VCaP (cell line): ENCODE results near the gene DOCK10.

ENCODE experiments used
- H3K27ac ChIP-seq: fragments of 450-650 bp; 2 replicates; pipeline ENCODE4 v1.5.1; 2017
- CTCF ChIP-seq: fragments of 450-650 bp; conservative IDR thresholded peaks from 2 replicates; pipeline ENCODE4 v1.5.1; 2017; ENCODE audit warnings: mild to moderate bottlenecking, moderate library complexity

The DOCK10 gene

GRCh38 chr2:224875153-224875552 is 167.1 kb downstream of the DOCK10 start:
- TF ChIP-seq CTCF, result no peak

DNA sequence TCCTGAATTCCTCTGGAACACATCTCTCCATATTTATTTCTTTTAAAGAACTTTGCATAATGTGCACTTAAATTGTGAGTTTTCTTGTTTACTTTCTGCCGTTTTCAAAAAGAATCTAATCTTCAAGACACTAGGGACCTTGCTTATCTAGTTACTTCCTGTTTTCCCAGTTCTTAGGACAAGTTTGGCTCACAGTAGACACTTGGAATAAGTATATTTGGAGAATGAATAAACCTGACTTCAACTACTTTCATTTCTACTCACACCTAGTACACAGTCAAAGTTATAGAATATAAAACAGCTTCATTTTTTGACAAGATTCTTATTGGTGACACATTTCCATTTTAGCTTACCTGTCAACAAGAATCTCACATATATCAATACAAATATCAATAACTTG is 170.5 kb downstream of the DOCK10 start:
- no peak for TF ChIP-seq CTCF
- H3K27ac ChIP-seq, result no peak overlapping the region

More at GRCh38 chr2:224875153-224875552, 167.1 kb downstream of the DOCK10 start:
- H3K27ac ChIP-seq, result no peak overlapping the region

GRCh38 chr2:224870341-224870740 is 171.9 kb downstream of the DOCK10 start:
- TF ChIP-seq CTCF, result no peak
- no peak overlapping the region for H3K27ac ChIP-seq

- no peak for TF ChIP-seq CTCF
- H3K27ac ChIP-seq, result no peak overlapping the region
These were observed 172.6 kb downstream of the DOCK10 start for GRCh38 chr2:224869601-224870233.

- TF ChIP-seq CTCF, result no peak
- H3K27ac ChIP-seq, result no peak overlapping the region
These were observed 177.3 kb downstream of the DOCK10 start for GRCh38 chr2:224865016-224865415.

GRCh38 chr2:224861266-224861665 is 181.0 kb downstream of the DOCK10 start:
- TF ChIP-seq CTCF, result no peak

GRCh38 chr2:224860786-224861185 is 181.5 kb downstream of the DOCK10 start:
- no peak overlapping the region for H3K27ac ChIP-seq
- no peak for TF ChIP-seq CTCF

More at GRCh38 chr2:224861266-224861665, 181.0 kb downstream of the DOCK10 start:
- no peak overlapping the region for H3K27ac ChIP-seq
